Spleen (tissue), 7 donors: ENCODE results near the gene HLA-DPA1.

Source experiments
- POLR2AphosphoS5 ChIP-seq, 3 donors: sonication (generic); formaldehyde crosslinking; IDR thresholded peaks; one replicate each; pipeline ENCODE4 v1.5.1; 2017; ENCODE audit warnings: antibody characterized with exemption in 3 of 3
- TF ChIP-seq, protein P1 (sequence below), 11 experiments: fragments of 200-600 bp in 7 of 11; fragments of 450-650 bp in 4 of 11; sonication (generic) in 4 of 11; IDR thresholded peaks in 8 of 11; conservative IDR thresholded peaks in 3 of 11; 1 replicate in 7 of 11; 2 replicates in 4 of 11; pipeline versions ENCODE4 v1.4.0 to v1.8.0; 2016 to 2021; ENCODE audit warnings: antibody characterized with exemption in 11 of 11, inconsistent platforms in 4 of 11, mild to moderate bottlenecking in 1 of 11
- donor health status: DM: no; HTN: no; CAD: no; lungs with moderate emphysema.
- donor health status: DM: no; HTN: no; CAD: no.
- donor health status: DM: no; HTN: no; CAD: no.

DNA sequence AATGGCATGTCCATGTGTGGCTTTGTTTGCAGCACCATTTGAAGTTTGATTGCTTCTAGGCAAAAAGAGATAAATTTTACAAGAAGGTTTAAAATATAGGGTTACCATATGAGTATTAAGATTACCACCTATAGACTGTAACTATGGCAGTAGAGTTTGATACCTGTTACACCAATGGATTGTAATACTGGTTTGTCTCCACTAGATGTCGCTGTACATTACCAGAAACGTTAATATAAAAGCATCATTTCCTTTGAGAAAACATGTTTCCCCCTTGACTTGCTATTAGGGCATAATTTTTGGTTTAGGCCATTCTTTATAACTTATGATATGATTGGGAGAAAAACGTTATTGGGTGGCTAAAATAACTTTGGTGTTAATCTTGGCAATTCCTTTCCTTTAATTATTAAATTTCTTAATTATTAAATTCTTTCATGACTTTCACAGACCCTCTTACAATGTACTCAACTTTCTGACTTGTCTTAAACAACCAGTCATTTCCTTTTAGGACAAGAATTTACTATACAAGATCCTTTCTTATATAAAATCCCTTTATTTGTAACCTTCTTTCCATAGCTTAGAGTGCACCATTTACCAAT is 45.2 kb upstream of the HLA-DPA1 start:
- TF ChIP-seq, protein P1, sequence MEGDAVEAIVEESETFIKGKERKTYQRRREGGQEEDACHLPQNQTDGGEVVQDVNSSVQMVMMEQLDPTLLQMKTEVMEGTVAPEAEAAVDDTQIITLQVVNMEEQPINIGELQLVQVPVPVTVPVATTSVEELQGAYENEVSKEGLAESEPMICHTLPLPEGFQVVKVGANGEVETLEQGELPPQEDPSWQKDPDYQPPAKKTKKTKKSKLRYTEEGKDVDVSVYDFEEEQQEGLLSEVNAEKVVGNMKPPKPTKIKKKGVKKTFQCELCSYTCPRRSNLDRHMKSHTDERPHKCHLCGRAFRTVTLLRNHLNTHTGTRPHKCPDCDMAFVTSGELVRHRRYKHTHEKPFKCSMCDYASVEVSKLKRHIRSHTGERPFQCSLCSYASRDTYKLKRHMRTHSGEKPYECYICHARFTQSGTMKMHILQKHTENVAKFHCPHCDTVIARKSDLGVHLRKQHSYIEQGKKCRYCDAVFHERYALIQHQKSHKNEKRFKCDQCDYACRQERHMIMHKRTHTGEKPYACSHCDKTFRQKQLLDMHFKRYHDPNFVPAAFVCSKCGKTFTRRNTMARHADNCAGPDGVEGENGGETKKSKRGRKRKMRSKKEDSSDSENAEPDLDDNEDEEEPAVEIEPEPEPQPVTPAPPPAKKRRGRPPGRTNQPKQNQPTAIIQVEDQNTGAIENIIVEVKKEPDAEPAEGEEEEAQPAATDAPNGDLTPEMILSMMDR (IDR thresholded peaks at IDR 0.05 in 8 of 11, conservative IDR thresholded peaks at IDR 0.05 in 3 of 11): peak; percentile 80 to 92 (median 89)
- TF ChIP-seq POLR2AphosphoS5 (IDR thresholded peaks at IDR 0.05): no peak
